DND-41 (cell line): Measurements from ENCODE around the gene SPATA4.

Experiments used
- ATAC-seq: fragments of 200-7000 bp; cut with Tn5 transposase; 3 replicates; pipeline ENCODE4 v1.9.1; 2021; ENCODE audit warnings: low read depth; ENCODE audit not compliant: insufficient read depth
- DNase-seq: peaks from one replicate; pipeline ENCODE4 v3.0.0-alpha.2; 2020
- H2AFZ ChIP-seq: 2 replicates; pipeline ENCODE4 v1.6.0; 2012; ENCODE audit warnings: low read depth, low read length
- H3K27ac ChIP-seq: 2 replicates; pipeline ENCODE4 v1.5.1; 2012; ENCODE audit warnings: low read length, inconsistent platforms
- H3K27me3 ChIP-seq: fragments of 200-600 bp; sonication (generic); 2 replicates; pipeline ENCODE4 v1.6.0; 2012; ENCODE audit warnings: low read length, mild to moderate bottlenecking, inconsistent platforms; ENCODE audit not compliant: insufficient read depth, poor library complexity
- H3K36me3 ChIP-seq: 2 replicates; pipeline ENCODE4 v1.5.1; 2012; ENCODE audit warnings: low read length, inconsistent platforms; ENCODE audit not compliant: insufficient read depth
- H3K4me1 ChIP-seq: 2 replicates; pipeline ENCODE4 v1.5.1; 2012; ENCODE audit warnings: mild to moderate bottlenecking, low read length; ENCODE audit not compliant: insufficient read depth
- H3K4me2 ChIP-seq: 2 replicates; pipeline ENCODE4 v1.6.0; 2012; ENCODE audit warnings: mild to moderate bottlenecking, moderate library complexity, low read length, inconsistent platforms; ENCODE audit not compliant: insufficient read depth
- H3K4me3 ChIP-seq, 2 experiments: fragments of 200-600 bp in 1 of 2; shearing (Covaris generic) in 1 of 2; 2 replicates each; pipeline ENCODE4 v1.5.1; 2012 to 2016; ENCODE audit warnings: inconsistent platforms in 2 of 2, low read length in 2 of 2, mild to moderate bottlenecking in 2 of 2, low read depth in 1 of 2, moderate library complexity in 1 of 2
- H3K79me2 ChIP-seq: 2 replicates; pipeline ENCODE4 v1.6.0; 2012; ENCODE audit warnings: low read length, inconsistent platforms; ENCODE audit not compliant: insufficient read depth
- H3K9ac ChIP-seq: 2 replicates; pipeline ENCODE4 v1.6.0; 2012; ENCODE audit warnings: low read depth, mild to moderate bottlenecking, inconsistent platforms, low read length, moderate library complexity
- H3K9me3 ChIP-seq: 2 replicates; pipeline ENCODE4 v1.5.1; 2012; ENCODE audit warnings: low read length, moderate library complexity, mild to moderate bottlenecking, inconsistent platforms; ENCODE audit not compliant: insufficient read depth, severe bottlenecking
- H4K20me1 ChIP-seq: 2 replicates; pipeline ENCODE4 v1.6.0; 2012; ENCODE audit warnings: low read length; ENCODE audit not compliant: insufficient read depth
- EZH2 ChIP-seq: IDR thresholded peaks from 3 replicates; pipeline ENCODE4 v1.6.1; 2012; ENCODE audit warnings: borderline replicate concordance, low read depth, mild to moderate bottlenecking, moderate library complexity, low read length, inconsistent platforms; ENCODE audit not compliant: severe bottlenecking
- TF ChIP-seq, protein P1 (sequence below): IDR thresholded peaks from 2 replicates; pipeline ENCODE4 v1.5.1; 2012; ENCODE audit warnings: borderline replicate concordance, low read length, moderate library complexity, mild to moderate bottlenecking; ENCODE audit not compliant: poor library complexity, severe bottlenecking; ENCODE audit errors: extremely low read depth

Gene SPATA4

DNA sequence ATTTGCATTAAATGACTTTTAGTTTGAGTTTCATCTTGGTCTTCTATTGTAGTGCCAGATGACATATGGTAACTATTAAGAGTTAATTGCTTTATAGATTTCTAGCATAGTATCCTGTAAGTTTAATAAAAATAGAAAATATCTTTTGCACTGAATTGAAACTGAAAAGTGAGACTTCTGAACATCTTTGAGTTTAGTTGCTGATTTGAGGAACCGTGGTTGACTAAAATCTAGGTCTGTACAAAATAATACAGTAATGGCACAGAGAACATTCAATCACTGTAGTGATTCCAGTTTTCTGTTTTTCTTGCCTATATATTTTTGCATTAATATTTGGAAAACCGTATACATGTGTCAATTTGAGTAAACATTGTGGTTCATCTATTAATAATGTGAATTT, 60.7 kb downstream of the SPATA4 start:
- Histone ChIP-seq H3K9ac (no peak overlapping the region), H3K36me3 (no peaks in the 10 kb centered on the region), H4K20me1 (no peaks in the 10 kb centered on the region), H3K27ac (no peak overlapping the region), H2AFZ (no peak overlapping the region), H3K9me3 (no peaks in the 10 kb centered on the region), H3K4me2 (no peak overlapping the region), H3K4me1 (no peaks in the 10 kb centered on the region), H3K27me3 (no peaks in the 10 kb centered on the region), H3K4me3 (no peak overlapping the region), H3K79me2 (no peaks in the 10 kb centered on the region)
- ATAC-seq (no peak), DNase-seq (no peak)
- no peak for TF ChIP-seq EZH2
- TF ChIP-seq, protein P1, sequence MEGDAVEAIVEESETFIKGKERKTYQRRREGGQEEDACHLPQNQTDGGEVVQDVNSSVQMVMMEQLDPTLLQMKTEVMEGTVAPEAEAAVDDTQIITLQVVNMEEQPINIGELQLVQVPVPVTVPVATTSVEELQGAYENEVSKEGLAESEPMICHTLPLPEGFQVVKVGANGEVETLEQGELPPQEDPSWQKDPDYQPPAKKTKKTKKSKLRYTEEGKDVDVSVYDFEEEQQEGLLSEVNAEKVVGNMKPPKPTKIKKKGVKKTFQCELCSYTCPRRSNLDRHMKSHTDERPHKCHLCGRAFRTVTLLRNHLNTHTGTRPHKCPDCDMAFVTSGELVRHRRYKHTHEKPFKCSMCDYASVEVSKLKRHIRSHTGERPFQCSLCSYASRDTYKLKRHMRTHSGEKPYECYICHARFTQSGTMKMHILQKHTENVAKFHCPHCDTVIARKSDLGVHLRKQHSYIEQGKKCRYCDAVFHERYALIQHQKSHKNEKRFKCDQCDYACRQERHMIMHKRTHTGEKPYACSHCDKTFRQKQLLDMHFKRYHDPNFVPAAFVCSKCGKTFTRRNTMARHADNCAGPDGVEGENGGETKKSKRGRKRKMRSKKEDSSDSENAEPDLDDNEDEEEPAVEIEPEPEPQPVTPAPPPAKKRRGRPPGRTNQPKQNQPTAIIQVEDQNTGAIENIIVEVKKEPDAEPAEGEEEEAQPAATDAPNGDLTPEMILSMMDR = no peak
